Type B pancreatic cell (in vitro differentiated cells): ENCODE measurements around the gene LRRC47. TPM values are rescaled to one million over a fixed set of nuclear protein-coding genes. Genes with fewer than 3 reads are reported as not detected.

ENCODE experiments used
- DNase-seq: peaks from one replicate; pipeline ENCODE4 v3.0.0; 2021; ENCODE audit warnings: mixed read lengths; ENCODE audit not compliant: unreplicated experiment; ENCODE audit errors: extremely low spot score
- H3K27ac Mint-ChIP-seq: 2 replicates; pipeline ENCODE4 v1.8.0; 2021; ENCODE audit warnings: mild to moderate bottlenecking, mixed read lengths
- H3K27me3 Mint-ChIP-seq: 2 replicates; pipeline ENCODE4 v1.8.0; 2021; ENCODE audit warnings: mixed read lengths
- H3K36me3 Mint-ChIP-seq: 2 replicates; pipeline ENCODE4 v1.8.0; 2021; ENCODE audit warnings: mixed read lengths
- H3K4me1 Mint-ChIP-seq: one replicate; pipeline ENCODE4 v1.8.0; 2021; ENCODE audit warnings: mixed read lengths; ENCODE audit not compliant: unreplicated experiment
- H3K4me3 Mint-ChIP-seq: 2 replicates; pipeline ENCODE4 v1.8.0; 2021; ENCODE audit warnings: mild to moderate bottlenecking, mixed read lengths
- H3K9me3 Mint-ChIP-seq: 2 replicates; pipeline ENCODE4 v1.8.0; 2021; ENCODE audit warnings: mixed read lengths
- CTCF ChIP-seq: fragments of 200-600 bp; sonication (generic); conservative IDR thresholded peaks from 2 replicates; pipeline ENCODE4 v1.5.0; 2021; ENCODE audit warnings: antibody characterized with exemption, mild to moderate bottlenecking
- total RNA-seq: library from RNA; stranded (reverse); gene quantifications from 2 replicates; pipeline ENCODE4 v1.2.1, GENCODE V29; 2021; ENCODE audit warnings: low replicate concordance

Gene LRRC47
- total RNA-seq, 1 donor from 2014 or later: 56.5 TPM

DNA sequence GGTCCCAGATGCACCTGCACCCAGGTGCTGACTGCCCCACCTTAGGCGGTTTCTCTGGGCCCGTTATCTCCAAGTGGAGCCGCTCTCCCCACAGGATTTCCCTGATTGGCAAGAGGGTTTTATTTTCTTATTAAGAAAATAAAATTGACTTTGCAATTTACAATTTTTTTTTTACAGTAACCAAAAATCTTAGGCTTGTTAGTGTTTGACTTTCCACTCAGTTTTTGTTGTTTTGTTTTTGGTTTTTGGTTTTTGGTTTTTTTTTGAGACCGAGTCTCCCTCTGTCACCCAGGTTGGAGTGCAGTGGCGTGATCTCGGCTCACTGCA is 48.8 kb downstream of the LRRC47 start:
- TF ChIP-seq CTCF: no peak
- no peak for DNase-seq
- Mint-ChIP-seq H3K9me3 (no peaks in the 10 kb centered on the region), H3K4me3 (peak overlapping the region; percentile 80), H3K27ac (no peak overlapping the region), H3K27me3 (peaks cover 24% of the 10 kb centered on the region), H3K4me1 (peaks cover 12% of the 10 kb centered on the region), H3K36me3 (no peaks in the 10 kb centered on the region)

DNA sequence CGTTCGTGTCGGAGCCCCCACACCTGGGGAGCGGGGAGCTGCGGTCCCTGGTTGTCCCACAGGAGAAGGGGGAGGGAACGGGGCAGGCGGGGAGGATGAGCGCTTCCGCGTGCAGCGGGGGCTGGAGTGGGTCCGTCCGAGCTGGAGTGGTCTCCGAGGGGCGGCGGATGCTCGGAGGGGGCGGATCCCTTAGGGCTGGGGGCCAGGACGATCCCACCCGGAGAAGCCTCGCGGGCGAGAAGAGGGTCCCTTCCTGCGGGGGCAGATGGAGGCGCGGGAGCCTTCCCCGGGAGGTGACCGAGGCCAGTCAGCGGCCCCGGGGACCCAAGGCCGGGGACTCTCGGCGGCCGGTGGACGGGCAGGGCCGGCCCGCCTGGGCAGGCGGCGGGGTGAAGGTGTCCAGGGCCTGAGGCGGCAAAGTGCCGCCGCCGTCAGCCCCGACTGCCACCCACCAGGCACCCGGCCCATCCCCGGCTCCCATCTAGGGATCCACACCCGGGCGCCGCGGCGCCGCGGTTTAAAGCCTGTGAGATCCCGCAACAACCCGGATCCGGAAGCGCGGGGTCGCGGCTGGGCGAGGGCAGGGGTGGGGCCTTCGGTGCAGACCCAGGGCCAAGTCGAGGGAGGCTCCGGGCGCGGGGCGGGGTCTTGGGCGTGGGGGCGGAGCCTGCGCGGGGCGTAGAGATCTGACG is 49.3 kb downstream of the LRRC47 start:
- H3K4me1 Mint-ChIP-seq: peaks cover 12% of the 10 kb centered on the region
- no peak overlapping the region for H3K27ac Mint-ChIP-seq
- no peaks in the 10 kb centered on the region for H3K36me3 Mint-ChIP-seq

DNA sequence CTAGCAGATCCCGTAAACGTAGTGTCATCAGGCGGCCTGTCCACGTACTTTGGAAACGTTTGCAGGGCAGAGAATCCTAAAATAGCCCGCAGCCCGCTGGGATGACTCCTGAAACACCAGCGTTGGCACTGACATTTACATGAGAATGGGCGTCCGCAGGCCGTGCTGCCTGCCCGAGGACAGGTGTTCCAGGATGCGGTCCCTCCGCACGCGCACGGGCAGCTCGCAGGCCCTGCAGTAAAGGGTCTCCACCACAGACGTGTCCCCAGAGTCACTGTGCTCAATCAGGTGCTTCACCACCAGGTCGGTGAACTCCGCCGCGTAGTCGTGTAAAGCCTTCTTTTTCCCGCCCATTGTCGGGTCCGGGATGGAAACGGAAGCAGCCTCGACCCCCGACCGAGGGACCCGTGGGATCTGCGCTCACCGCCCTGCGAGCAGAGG is 49.9 kb downstream of the LRRC47 start:
- peaks cover 12% of the 10 kb centered on the region for H3K4me1 Mint-ChIP-seq
- DNase-seq: no peak
- TF ChIP-seq CTCF: no peak

More for the DNA sequence above, 49.3 kb downstream of the LRRC47 start:
- Mint-ChIP-seq H3K27me3 (peaks cover 21% of the 10 kb centered on the region), H3K9me3 (no peaks in the 10 kb centered on the region), H3K4me3 (peak overlapping the region; percentile 91)
- TF ChIP-seq CTCF: no peak
- DNase-seq: peak; percentile 91

DNA sequence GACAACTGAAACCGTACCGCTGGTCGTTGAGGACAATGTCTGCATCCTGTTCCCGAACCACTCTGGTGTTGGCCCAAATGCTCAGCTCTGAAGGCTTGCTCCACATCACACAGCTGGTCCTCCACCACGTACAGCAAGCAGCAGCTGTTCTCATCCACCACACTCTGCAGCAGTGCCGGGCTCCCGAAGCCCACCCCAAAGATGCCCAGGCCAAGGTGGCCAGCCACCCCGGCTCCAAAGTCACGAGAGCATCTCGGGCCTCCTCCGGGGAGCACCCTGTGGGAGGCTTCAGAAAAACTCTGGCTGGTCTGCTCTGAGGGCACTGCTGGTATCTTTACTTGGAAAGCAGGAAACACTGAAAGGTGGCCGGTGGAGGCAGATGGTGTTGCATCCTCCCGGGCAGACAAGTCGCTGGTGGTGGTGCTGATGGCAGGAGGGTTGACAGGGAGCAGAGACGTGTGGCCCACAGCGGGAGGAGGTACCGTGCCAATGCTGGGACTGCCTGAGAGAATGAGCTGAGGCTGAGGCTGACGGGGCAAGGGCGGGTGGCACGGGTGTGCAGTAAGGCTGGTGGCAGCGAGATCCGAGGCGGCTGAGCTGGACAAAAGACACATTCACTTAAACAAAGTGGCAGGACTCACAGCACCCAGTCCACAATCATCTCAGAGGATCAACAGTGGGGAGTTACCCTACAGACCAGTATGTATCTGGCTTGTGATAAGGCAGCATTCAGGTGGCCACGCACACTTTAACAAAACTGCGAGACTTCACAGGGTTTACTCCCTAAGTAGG is 50.5 kb downstream of the LRRC47 start:
- H3K4me3 Mint-ChIP-seq: peak overlapping the region; percentile 91
- no peak for TF ChIP-seq CTCF
- peaks cover 4% of the 10 kb centered on the region for H3K36me3 Mint-ChIP-seq
- H3K9me3 Mint-ChIP-seq: no peaks in the 10 kb centered on the region
- peaks cover 13% of the 10 kb centered on the region for H3K27me3 Mint-ChIP-seq
- no peak overlapping the region for H3K27ac Mint-ChIP-seq
- peaks cover 12% of the 10 kb centered on the region for H3K4me1 Mint-ChIP-seq
- no peak for DNase-seq

More for the DNA sequence above, 49.9 kb downstream of the LRRC47 start:
- H3K4me3 Mint-ChIP-seq: peak overlapping the region; percentile 91
- peaks cover 20% of the 10 kb centered on the region for H3K27me3 Mint-ChIP-seq
- peaks cover 3% of the 10 kb centered on the region for H3K36me3 Mint-ChIP-seq
- H3K9me3 Mint-ChIP-seq: no peaks in the 10 kb centered on the region
- no peak overlapping the region for H3K27ac Mint-ChIP-seq

DNA sequence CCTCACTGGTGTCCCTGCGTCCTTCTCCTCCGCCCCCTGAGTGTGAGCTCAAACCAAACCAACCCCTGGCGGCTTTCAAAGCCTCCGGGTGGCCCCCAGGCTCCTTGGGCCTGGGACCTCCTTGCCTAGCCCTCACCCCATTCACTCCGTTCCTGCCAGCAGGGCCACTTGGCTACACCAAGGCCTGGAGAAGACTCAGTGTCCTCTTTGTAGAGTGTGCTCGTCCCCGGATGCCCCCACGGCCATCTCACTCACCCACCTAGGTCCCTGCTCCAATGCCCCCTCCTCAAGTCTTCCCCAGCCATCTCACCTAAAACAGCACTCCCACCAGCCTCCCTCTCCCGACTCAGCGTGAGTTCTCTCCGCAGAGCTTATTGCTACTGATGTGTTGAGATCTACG is 51.2 kb downstream of the LRRC47 start:
- H3K4me1 Mint-ChIP-seq: peaks cover 12% of the 10 kb centered on the region
- H3K36me3 Mint-ChIP-seq: peaks cover 4% of the 10 kb centered on the region
- H3K9me3 Mint-ChIP-seq: no peaks in the 10 kb centered on the region
- H3K4me3 Mint-ChIP-seq: peak overlapping the region; percentile 91
- TF ChIP-seq CTCF: no peak
- H3K27ac Mint-ChIP-seq: no peak overlapping the region
- DNase-seq: no peak
- H3K27me3 Mint-ChIP-seq: peaks cover 6% of the 10 kb centered on the region
